GM23338 (cell line): ENCODE measurements around the gene PRKD1.

Experiments used
- CREB1 ChIP-seq: fragments of 250-450 bp; sonication (Bioruptor Pico); IDR thresholded peaks from 2 replicates; pipeline ENCODE4 v1.5.0; 2020; ENCODE audit warnings: low read depth, mild to moderate bottlenecking, moderate library complexity
- EZH2 ChIP-seq: fragments of 200-600 bp; sonication (generic); IDR thresholded peaks from one replicate; pipeline ENCODE4 v1.8.0; 2017; ENCODE audit warnings: antibody characterized with exemption, mild to moderate bottlenecking, low read depth; ENCODE audit not compliant: unreplicated experiment
- EZH2phosphoT487 ChIP-seq: fragments of 200-600 bp; sonication (generic); IDR thresholded peaks from one replicate; pipeline ENCODE4 v1.8.1; 2018; ENCODE audit warnings: antibody characterized with exemption; ENCODE audit not compliant: unreplicated experiment
- JUNB ChIP-seq: IDR thresholded peaks from one replicate; pipeline ENCODE4 v1.6.1; 2016; ENCODE audit warnings: antibody characterized with exemption; ENCODE audit not compliant: unreplicated experiment
- NANOG ChIP-seq: IDR thresholded peaks from 2 replicates; pipeline ENCODE4 v1.6.1; 2016; ENCODE audit warnings: antibody characterized with exemption, borderline replicate concordance
- POLR2AphosphoS5 ChIP-seq: IDR thresholded peaks from 2 replicates; pipeline ENCODE4 v1.6.1; 2016; ENCODE audit warnings: antibody characterized with exemption, low read depth
- STAT1 ChIP-seq: IDR thresholded peaks from one replicate; pipeline ENCODE4 v1.6.1; 2016; ENCODE audit warnings: antibody characterized with exemption; ENCODE audit not compliant: unreplicated experiment
- ZNF331 ChIP-seq: fragments of 250-450 bp; sonication (Bioruptor Pico); IDR thresholded peaks from 2 replicates; pipeline ENCODE4 v1.5.0; 2020; ENCODE audit warnings: low read depth, mild to moderate bottlenecking, moderate library complexity
- TF ChIP-seq, protein P1 (sequence below), 2 experiments: fragments of 200-600 bp in 1 of 2; sonication (generic) in 1 of 2; conservative IDR thresholded peaks; 2 replicates each; pipeline versions ENCODE4 v1.5.1 to v1.6.1; 2016 to 2017; ENCODE audit warnings: antibody characterized with exemption in 2 of 2, low read depth in 2 of 2, mild to moderate bottlenecking in 2 of 2, moderate library complexity in 1 of 2
- TF ChIP-seq, protein P2 (sequence below): IDR thresholded peaks from 2 replicates; pipeline ENCODE4 v1.6.1; 2016; ENCODE audit warnings: antibody characterized with exemption
- TF ChIP-seq, protein P3 (sequence below): IDR thresholded peaks from one replicate; pipeline ENCODE4 v1.6.1; 2018; ENCODE audit warnings: antibody characterized with exemption; ENCODE audit not compliant: unreplicated experiment
- TF ChIP-seq, protein P4 (sequence below): fragments of 250-450 bp; sonication (Bioruptor Pico); IDR thresholded peaks from 2 replicates; pipeline ENCODE4 v1.5.0; 2020; ENCODE audit warnings: mild to moderate bottlenecking, moderate library complexity

DNA sequence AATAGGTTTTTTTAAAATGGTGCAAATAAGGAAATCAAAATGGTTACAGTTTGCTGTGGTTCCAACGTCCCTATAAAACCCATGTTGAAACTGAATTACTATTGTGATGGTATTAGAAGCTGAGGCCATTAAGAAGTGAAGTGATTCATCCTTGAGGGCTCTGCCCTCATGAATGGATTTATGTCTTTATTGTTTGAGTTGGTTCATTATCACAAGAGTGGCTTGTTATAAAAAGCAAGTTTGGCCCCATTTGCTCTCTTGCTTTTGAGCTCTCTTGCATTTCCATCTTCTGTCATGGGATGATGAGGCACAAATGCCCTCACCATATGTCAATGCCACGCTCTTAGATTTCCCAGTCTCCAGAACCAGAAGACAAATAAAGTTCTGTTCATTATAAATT is 62.3 kb downstream of the PRKD1 start:
- TF ChIP-seq EZH2phosphoT487 (no peak), EZH2 (no peak), POLR2AphosphoS5 (no peak), CREB1 (no peak), STAT1 (no peak), NANOG (no peak), JUNB (no peak), ZNF331 (CRISPR knock-in tag) (no peak)
- TF ChIP-seq, protein P1, sequence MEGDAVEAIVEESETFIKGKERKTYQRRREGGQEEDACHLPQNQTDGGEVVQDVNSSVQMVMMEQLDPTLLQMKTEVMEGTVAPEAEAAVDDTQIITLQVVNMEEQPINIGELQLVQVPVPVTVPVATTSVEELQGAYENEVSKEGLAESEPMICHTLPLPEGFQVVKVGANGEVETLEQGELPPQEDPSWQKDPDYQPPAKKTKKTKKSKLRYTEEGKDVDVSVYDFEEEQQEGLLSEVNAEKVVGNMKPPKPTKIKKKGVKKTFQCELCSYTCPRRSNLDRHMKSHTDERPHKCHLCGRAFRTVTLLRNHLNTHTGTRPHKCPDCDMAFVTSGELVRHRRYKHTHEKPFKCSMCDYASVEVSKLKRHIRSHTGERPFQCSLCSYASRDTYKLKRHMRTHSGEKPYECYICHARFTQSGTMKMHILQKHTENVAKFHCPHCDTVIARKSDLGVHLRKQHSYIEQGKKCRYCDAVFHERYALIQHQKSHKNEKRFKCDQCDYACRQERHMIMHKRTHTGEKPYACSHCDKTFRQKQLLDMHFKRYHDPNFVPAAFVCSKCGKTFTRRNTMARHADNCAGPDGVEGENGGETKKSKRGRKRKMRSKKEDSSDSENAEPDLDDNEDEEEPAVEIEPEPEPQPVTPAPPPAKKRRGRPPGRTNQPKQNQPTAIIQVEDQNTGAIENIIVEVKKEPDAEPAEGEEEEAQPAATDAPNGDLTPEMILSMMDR (conservative IDR thresholded peaks at IDR 0.05; ENCODE audit: low read depth in 2 of 2): no peak
- TF ChIP-seq, protein P2, sequence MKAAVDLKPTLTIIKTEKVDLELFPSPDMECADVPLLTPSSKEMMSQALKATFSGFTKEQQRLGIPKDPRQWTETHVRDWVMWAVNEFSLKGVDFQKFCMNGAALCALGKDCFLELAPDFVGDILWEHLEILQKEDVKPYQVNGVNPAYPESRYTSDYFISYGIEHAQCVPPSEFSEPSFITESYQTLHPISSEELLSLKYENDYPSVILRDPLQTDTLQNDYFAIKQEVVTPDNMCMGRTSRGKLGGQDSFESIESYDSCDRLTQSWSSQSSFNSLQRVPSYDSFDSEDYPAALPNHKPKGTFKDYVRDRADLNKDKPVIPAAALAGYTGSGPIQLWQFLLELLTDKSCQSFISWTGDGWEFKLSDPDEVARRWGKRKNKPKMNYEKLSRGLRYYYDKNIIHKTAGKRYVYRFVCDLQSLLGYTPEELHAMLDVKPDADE: no peak
- TF ChIP-seq, protein P3, sequence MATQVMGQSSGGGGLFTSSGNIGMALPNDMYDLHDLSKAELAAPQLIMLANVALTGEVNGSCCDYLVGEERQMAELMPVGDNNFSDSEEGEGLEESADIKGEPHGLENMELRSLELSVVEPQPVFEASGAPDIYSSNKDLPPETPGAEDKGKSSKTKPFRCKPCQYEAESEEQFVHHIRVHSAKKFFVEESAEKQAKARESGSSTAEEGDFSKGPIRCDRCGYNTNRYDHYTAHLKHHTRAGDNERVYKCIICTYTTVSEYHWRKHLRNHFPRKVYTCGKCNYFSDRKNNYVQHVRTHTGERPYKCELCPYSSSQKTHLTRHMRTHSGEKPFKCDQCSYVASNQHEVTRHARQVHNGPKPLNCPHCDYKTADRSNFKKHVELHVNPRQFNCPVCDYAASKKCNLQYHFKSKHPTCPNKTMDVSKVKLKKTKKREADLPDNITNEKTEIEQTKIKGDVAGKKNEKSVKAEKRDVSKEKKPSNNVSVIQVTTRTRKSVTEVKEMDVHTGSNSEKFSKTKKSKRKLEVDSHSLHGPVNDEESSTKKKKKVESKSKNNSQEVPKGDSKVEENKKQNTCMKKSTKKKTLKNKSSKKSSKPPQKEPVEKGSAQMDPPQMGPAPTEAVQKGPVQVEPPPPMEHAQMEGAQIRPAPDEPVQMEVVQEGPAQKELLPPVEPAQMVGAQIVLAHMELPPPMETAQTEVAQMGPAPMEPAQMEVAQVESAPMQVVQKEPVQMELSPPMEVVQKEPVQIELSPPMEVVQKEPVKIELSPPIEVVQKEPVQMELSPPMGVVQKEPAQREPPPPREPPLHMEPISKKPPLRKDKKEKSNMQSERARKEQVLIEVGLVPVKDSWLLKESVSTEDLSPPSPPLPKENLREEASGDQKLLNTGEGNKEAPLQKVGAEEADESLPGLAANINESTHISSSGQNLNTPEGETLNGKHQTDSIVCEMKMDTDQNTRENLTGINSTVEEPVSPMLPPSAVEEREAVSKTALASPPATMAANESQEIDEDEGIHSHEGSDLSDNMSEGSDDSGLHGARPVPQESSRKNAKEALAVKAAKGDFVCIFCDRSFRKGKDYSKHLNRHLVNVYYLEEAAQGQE: no peak
- TF ChIP-seq, protein P4, sequence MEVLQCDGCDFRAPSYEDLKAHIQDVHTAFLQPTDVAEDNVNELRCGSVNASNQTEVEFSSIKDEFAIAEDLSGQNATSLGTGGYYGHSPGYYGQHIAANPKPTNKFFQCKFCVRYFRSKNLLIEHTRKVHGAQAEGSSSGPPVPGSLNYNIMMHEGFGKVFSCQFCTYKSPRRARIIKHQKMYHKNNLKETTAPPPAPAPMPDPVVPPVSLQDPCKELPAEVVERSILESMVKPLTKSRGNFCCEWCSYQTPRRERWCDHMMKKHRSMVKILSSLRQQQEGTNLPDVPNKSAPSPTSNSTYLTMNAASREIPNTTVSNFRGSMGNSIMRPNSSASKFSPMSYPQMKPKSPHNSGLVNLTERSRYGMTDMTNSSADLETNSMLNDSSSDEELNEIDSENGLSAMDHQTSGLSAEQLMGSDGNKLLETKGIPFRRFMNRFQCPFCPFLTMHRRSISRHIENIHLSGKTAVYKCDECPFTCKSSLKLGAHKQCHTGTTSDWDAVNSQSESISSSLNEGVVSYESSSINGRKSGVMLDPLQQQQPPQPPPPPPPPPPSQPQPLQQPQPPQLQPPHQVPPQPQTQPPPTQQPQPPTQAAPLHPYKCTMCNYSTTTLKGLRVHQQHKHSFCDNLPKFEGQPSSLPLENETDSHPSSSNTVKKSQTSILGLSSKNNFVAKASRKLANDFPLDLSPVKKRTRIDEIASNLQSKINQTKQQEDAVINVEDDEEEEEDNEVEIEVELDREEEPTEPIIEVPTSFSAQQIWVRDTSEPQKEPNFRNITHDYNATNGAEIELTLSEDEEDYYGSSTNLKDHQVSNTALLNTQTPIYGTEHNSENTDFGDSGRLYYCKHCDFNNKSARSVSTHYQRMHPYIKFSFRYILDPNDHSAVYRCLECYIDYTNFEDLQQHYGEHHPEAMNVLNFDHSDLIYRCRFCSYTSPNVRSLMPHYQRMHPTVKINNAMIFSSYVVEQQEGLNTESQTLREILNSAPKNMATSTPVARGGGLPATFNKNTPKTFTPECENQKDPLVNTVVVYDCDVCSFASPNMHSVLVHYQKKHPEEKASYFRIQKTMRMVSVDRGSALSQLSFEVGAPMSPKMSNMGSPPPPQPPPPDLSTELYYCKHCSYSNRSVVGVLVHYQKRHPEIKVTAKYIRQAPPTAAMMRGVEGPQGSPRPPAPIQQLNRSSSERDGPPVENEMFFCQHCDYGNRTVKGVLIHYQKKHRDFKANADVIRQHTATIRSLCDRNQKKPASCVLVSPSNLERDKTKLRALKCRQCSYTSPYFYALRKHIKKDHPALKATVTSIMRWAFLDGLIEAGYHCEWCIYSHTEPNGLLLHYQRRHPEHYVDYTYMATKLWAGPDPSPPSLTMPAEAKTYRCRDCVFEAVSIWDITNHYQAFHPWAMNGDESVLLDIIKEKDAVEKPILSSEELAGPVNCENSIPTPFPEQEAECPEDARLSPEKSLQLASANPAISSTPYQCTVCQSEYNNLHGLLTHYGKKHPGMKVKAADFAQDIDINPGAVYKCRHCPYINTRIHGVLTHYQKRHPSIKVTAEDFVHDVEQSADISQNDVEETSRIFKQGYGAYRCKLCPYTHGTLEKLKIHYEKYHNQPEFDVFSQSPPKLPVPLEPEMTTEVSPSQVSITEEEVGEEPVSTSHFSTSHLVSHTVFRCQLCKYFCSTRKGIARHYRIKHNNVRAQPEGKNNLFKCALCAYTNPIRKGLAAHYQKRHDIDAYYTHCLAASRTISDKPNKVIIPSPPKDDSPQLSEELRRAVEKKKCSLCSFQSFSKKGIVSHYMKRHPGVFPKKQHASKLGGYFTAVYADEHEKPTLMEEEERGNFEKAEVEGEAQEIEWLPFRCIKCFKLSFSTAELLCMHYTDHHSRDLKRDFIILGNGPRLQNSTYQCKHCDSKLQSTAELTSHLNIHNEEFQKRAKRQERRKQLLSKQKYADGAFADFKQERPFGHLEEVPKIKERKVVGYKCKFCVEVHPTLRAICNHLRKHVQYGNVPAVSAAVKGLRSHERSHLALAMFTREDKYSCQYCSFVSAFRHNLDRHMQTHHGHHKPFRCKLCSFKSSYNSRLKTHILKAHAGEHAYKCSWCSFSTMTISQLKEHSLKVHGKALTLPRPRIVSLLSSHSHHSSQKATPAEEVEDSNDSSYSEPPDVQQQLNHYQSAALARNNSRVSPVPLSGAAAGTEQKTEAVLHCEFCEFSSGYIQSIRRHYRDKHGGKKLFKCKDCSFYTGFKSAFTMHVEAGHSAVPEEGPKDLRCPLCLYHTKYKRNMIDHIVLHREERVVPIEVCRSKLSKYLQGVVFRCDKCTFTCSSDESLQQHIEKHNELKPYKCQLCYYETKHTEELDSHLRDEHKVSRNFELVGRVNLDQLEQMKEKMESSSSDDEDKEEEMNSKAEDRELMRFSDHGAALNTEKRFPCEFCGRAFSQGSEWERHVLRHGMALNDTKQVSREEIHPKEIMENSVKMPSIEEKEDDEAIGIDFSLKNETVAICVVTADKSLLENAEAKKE (CRISPR knock-in tag): no peak
